HG03565 (cell line): ENCODE measurements around the gene ICE2.

Experiments
- ATAC-seq: cut with Tn5 transposase; IDR thresholded peaks from one replicate; pipeline ENCODE4 v1.9.1; 2021; ENCODE audit warnings: mild to moderate bottlenecking, moderate library complexity; ENCODE audit not compliant: unreplicated experiment

The ICE2 gene

DNA sequence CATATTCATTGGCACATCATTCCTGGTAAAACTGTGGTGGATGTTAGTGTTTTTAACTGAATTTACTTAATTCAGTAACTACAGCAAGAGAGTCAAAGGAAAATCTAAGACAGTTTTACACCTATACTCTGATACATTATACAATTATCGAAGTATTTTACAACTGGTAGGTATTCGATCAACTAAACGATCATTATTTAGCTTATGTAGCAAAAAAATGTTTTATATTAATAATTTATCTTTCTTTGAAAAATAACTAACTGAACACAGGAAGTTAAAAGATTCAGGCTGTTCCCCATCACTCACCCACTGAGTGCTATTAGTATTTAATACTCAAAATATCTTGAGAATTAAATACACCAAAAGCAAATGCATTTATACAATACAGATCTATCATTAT, 21.0 kb downstream of the ICE2 start:
- no peak for ATAC-seq

DNA sequence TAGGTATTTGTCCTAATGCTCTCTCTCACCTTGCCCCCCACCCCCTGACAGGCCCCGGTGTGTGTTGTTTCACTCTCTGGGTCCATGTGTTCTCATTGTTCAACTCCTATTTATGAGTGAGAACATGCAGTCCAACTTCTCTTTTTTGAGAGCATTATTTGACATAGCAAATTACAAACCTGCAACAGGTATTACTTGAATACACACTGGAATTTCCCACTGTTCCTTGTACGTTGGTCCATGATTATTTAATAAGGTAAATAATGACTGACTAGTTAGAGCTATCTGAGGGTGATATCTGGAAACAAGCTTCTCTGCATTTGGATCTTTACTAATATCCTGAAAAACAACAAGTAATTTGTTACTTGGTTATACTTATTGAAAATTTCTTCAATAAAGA, 24.1 kb downstream of the ICE2 start:
- ATAC-seq: no peak

DNA sequence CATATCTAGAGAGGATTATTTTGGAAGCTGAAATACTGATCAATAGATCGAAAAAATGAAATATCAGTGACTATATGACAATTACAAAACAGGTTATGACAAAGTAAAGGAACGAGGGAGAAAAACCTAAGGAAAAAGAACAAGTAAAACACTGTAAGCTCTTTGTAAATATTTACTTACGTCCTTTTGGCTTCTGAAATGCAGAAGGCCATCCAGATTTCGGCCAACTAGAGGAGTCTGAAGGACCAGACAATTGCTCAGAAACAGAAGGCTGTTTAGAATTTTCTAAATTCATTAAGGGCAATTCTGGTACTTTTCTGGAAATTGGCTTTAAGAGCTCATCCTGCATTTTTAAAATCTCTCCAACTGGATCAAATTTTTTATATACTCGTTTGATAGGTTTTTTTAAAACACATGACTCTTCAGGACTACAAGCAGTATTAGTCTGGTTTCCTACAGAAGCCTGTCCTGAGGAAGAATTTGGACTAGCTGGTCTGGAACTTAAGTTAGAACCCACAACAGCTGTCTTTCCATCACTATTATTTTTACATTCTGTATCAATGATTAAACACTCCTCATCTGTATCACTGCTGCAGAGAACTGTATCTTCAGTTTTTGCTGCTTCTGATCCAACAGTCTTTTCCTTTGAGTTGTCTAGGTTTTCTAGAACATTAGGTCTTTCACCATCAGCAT, 30.1 kb downstream of the ICE2 start:
- no peak for ATAC-seq

DNA sequence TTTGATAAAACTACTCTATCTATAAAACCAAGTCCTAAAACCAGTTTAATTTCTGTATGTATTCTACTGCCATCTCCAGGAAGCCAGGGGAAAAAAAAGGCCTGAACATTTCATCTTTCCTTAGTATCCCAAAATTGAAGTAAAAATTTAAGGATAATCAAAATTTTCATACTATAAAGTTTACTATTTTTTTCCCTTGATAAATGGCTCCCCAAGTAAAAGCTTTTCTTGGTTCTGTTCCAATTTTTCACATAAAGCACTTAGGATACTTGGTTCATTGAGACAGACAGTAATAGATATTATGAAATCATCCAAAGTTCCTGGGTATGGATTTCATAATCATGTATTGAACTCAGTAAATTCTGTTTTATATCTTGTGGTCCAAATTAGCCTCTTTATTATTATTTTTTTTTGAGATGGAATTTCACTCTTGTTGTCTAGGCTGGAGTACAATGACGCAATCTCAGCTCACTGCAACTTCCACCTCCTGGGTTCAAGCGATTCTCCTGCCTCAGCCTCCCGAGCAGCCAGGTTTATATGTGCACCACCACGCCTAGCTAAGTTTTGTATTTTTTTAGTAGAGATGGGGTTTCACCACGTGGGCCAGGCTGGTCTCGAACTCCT, 34.5 kb downstream of the ICE2 start:
- ATAC-seq: no peak

DNA sequence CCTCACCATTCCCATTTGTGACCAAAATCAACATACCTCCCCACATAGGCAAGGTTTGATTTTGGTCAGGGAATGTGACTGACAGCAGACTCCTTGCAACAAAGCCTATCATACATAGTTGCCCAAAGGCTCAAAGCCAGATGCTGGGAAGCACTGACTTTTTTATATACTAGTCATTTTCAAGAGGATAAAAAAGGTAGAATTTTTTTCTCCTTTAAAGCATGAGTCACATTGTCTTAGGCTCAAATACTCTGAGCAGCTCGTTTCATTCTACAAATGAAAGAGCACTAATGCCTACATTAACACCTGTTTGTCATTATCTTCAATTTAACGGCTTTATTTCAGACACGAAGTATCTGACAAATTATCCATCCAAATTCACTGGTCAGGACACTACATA, 36.2 kb downstream of the ICE2 start:
- ATAC-seq: no peak

DNA sequence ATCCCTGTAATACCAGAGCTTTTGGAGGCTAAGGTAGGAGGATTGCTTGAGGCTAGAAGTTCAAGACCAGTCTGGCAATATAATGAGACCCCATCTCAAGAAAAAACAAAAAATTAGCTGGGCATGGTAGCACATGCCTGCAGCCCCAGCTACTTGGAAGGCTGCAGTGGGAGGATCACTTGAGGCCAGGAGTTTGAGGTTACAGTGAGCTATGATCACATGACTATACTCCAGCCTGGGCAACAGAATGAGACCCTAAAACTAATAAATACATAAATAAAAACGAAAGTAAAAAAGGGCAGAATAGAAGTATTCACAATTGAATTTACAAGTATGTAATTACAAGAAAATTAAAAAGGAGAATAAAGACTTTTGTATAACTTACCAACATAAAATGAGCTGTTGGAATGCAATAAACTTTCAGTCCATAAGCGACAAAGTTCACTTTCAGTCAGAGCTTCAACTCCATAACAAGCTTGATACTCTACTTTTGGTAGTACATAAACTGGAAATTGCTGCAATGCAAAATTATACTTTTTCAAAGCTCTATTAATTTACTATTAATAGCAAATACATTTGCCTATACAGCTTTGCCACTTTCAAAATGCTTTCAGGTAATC, 36.8 kb downstream of the ICE2 start:
- no peak for ATAC-seq

DNA sequence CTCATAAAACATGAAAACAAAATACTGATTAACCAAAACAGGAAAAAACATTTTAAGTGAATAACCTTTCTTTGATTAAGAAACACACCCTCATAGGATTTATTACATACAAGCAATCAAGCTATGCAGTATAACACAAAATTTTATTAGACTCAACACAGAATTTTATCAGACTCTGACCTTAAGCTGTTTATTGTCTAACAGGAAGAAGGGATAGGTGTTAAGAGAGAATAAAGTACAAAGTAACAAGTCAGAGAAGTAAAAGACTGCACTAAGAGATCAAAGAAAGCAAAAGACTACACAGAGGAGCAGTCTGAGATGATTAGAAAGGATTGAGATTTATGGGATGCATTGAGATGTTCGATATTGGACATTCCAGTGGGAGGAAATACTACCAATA, 37.6 kb downstream of the ICE2 start:
- no peak for ATAC-seq

DNA sequence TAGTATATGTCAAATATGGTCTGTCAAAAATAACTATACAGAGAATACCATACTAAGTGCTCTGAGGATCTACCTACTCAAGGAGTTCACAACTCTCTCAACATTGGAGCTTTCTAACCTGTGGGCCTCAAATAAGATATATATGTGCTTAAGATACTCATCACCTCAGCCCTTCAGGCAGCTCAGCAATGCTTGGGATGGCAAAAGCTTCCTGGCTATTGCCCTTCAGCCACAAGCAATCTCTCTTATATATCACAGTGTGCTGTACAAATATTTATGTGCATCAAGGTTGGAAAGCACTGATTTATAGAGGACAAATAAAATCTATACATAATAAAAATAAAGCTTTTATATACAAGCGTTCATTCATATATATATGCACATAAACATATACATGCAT, 40.3 kb downstream of the ICE2 start:
- ATAC-seq: no peak

DNA sequence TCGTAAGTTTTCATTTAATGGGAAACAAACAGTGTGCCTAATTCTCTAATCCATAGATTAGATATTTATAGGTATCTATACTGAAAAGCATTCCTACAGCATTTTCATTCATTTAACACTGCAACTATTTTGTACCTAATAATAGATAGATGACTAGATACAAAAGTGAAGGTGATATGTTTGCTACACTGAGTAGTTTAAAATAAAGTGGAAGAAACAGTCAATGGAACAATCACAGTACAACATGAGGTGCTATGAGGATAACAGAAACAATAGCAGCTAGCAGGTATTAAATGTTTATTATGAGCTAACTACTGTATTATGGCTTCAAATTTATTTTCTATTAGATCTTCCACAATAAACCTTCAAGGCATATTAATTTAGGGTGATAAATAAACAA, 50.0 kb downstream of the ICE2 start:
- ATAC-seq: no peak

DNA sequence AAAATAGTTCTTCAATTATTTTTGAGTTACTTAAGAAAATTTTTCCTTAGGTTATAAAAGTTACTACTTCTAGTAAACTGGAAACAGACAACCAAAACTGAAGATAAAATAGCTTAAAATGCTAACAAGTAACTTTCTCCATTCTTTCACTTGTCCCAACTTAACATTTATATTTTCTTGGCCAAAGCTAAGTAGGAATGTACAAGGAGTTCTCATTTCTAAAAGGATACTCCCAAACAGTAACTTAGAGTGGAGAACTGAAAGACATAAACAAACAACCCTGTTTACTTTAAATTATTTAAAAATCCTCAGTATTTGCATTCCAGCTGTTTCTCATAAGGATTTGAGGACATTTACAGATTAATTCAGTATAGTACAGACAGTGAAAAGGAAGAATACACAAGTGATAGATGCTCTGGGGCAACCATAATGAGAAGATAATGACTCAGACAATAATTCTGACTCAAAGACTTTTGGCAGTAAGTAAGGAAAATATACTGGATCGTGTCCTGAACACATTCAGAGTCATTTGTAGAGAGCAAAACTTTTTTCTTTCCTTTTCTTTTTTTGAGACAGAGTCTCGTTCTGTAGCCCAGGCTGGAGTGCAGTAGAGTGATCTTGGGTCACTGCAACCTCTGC, 52.0 kb downstream of the ICE2 start:
- ATAC-seq: no peak

DNA sequence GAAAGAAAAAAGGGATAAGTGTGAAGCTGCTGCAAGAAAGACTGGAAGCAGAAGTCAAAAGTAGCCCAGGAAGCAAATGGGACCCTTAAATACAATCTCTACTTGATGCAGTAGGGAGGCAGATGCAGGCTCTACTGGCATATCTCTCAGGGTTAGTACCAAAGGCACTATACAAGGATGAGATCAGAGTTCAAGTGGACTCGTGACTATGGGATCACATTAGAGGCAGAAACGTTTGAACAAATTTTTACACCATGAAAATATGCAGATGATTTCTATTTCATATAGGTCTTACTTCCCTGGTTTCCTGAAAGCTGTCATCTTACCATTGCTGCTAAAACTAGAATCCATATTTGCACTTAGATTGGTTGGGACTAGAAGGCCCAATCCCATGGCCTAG, 53.5 kb downstream of the ICE2 start:
- ATAC-seq: no peak

DNA sequence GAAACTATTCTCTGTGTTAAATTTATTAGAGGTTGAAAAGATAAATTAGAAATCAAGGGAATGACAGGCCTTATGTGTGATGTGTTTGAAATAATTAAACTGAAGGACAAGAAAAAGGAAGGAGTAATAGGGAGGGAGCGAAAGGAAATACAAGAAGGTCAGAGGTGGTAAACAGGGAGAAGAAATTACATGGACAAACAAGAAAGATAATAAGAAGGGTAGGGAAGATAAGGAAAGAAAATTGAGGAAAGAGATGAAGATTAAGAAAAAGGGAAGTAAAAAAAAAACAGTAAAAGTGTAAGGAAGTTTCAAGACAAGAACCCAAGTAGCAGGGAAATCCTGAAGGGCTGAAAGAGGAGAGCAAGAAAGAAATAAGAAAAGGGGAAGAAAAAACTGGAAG, 54.9 kb downstream of the ICE2 start:
- no peak for ATAC-seq

DNA sequence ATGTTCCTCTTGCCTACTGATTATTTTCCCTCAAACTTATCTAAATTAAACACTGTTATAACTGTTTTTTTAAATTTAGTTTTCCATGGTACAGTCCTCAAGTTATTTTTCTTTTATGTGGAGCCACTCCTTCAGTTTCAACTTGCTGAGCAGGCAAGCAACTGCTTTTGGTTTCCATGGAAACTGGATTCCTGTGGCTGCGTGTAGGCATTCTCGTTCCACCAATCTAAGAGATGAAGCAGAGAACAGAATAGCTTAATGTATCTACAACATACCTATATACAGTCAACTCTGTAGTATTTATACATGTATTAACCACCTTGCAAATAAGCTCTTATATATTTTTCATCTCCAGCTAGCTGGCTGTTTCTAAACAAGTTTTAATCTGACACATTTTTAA, 55.4 kb downstream of the ICE2 start:
- ATAC-seq: no peak

DNA sequence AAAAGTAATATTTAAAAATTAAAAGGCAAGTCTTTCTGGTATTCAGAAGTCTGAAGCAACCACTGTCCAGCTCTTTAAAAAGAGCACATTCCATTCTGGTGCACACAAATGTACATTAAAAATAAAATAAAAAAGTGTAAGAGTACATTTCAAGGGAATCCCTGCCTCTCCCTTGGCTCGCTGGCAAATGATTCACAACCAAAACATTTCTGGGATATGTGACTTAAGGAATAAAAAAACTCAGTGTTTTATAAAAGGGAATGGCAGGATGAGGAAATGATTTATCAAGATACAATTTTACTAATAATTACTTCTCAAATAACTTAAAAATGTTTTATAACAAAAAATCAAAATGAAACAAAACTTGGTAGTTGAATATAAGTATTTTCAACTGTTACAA, 57.4 kb downstream of the ICE2 start:
- ATAC-seq: no peak

DNA sequence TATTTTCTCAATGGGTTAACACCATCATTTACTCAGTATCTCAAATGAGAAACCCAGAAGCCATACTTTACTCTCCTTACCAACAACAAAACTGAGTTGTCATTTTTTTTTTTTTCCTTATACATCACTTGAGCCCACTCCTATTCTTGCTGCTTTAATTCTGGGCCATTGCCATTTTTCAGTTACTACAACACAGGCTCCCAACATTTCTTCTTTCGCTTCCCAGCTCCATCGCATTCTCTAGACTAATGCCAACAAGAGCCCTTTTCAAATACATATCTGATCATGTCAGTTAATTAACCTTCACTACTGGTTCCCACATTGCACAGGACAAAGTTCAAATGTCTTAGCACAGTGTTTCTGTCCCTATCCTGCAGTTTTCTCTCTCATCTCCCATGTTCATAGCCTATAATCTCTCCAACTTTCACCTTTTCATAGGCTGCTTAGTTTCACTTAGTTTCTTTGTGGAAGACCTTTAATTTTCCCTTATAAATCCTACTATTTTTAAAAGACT, 58.7 kb downstream of the ICE2 start:
- ATAC-seq: no peak

DNA sequence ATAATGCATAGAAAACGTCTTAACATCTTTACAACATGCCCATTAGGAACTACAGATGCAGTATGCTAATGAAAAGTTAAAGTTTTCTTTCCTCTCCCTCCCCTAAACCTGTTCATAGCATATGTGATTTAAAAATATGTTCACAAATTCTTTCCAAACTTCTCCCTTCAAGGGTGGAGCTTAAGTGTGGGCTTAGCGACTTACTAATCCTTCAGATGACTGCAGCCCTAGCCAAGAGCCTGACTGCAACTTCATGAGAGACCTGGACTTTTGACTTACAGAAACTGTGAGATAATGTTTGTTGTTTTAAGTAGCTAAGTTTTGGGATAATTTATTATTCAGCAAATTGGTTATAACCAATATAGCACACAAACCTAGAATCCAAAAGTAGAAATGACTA, 59.2 kb downstream of the ICE2 start:
- no peak for ATAC-seq

DNA sequence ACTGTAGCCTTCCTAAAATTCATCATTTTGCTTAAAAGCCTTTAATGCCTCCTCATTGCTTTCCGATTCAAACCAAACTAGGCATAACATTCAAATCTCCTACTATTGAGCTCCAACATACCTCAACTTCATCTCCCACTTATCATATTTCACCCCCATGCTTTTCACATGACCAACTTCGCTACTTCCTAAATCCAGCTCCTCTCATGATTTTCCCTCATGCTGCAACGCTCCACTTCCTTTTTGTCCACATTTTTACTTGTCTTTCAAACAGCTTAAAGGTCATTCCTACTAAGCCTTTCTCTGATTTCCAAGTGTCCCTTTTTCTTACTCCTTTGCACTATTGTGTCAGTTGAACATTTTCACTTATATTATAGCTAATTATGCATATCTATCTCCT, 60.8 kb downstream of the ICE2 start:
- ATAC-seq: no peak

DNA sequence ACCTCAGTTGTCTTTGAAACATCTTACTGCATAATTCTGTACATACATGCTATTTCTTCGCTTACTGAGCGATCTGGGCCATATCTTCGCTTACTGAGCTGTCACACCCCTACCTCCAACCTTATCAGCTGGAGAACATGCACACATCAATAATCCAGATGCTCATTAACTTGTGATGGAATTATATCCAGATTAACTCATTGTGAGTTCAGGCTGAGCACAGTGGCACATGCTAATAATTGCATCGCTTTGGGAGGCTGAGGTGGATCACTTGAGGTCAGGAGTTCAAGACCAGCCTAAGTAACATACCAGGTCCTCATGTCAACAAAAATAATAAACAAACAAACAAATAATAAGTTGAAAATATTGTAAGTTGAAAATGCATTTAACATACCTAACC, 61.8 kb downstream of the ICE2 start:
- no peak for ATAC-seq

DNA sequence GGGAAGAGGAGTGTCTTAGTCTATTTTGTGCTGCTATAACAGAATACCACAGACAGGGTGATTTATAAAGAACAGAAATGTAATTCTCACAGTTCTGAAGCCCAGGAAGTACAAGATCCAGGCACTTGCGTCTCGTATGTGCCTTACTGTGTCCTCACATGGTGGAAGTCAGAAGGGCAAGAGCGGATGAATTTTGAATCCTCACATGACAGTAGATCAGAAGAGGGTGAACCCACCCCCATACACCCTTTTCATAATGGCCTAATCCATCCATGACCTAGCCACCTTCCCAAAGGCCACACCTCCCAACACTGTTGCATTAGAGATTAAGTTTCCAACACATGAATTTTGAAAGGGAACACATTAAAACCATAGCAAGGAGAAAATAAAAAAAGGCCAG, 62.5 kb downstream of the ICE2 start:
- ATAC-seq: no peak

DNA sequence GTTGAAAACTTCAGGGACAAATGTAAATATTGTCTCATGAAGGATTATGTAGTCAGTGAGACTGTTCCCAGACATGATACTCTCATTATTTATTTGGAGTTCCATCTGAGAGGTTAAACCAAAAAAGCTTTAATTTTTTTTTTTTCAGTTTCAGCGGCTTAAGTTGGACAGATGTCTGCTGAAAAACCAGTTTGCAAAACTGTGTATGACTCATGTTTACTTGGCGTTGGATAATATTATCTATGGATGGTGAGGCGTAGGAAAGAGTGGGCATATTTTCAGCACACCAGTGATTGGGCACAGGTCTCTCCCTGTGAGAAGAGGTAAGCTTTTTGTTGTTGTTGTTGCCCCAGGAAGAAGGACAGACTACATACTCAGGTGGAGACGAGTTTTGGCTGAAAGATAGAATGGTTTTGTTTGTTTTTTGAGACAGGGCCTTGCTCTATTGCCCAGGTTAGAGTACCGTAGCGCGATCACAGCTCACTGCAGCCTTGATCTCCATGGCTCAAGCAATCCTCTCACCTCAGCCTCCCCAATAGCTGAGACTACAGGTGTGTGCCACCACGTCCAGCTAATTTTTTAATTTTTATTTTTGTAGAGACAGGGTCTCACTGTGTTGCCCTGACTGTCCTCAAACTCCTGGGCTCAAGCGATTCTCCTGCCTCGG, 64.8 kb downstream of the ICE2 start:
- ATAC-seq: no peak

DNA sequence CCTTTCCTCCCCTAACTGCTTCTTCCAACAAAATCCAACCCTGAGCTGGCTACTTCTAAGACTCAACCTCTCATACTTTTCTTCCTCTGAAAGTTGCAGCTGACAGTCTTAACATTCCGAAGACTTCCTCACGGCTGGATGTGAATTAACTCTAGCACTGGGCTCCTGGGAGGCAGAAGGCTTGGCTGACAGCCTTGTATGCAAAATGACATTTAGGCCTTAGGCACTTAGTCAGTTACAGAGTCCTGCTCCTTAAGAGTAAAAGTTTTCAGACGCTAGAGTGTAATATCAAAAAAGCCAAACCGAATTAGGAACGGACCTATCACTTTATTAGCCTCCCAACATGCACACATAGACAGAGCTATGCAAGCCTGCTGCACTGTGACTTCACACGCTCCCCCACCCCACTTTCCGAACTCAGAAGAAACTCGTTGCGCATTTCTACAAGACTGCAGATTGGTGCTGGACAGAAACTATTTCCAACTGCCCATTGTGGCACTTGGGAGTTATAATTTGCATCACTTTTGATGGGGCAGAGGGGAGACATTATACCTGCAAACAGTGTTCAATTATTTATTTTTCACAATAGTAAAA, 65.6 kb downstream of the ICE2 start:
- no peak for ATAC-seq
